Caco-2 (cell line): ENCODE results near the gene PSKH1. TPM values are rescaled to one million over a fixed set of nuclear protein-coding genes. Genes with fewer than 3 reads are reported as not detected.

ENCODE experiments used
- BruUV-seq: library from RNA; stranded (reverse); fragments of 400-500 nt; replicated peaks from 2 replicates; lab custom pipeline; 2021; lab: Mats Ljungman, UMichigan
- CTCF ChIA-PET: fragments of 300-600 bp; sonication (Branson Sonifier 250); formaldehyde crosslinking; loops from one replicate; lab custom pipeline; 2022; ENCODE audit warnings: antibody characterized with exemption; lab: Charles Lee
- POLR2A ChIA-PET: fragments of 300-600 bp; sonication (Branson Sonifier 250); formaldehyde crosslinking; loops from one replicate; lab custom pipeline; 2022; ENCODE audit warnings: antibody characterized with exemption; lab: Charles Lee
- DNase-seq, 2 experiments: peaks; one replicate each; pipeline versions ENCODE4 v3.0.0 to v3.0.0-alpha.2; 2020 to 2022
- H3K27me3 ChIP-seq: replicated peaks from 2 replicates; pipeline ENCODE4 v1.6.0; 2011; ENCODE audit warnings: low read length; ENCODE audit not compliant: control insufficient read depth, insufficient read depth
- H3K36me3 ChIP-seq: 2 replicates; pipeline ENCODE4 v1.5.1; 2011; ENCODE audit warnings: low read length; ENCODE audit not compliant: control insufficient read depth, insufficient read depth
- H3K4me1 ChIP-seq: fragments of 250-450 bp; sonication (Bioruptor Pico); 2 replicates; pipeline ENCODE4 v1.5.1; 2020; ENCODE audit warnings: mild to moderate bottlenecking
- H3K4me3 ChIP-seq: 2 replicates; pipeline ENCODE4 v1.5.1; 2011; ENCODE audit warnings: low read depth, mild to moderate bottlenecking, control low read depth, low read length
- H3K9me3 ChIP-seq: fragments of 250-450 bp; sonication (Bioruptor Pico); 2 replicates; pipeline ENCODE4 v1.5.1; 2020; ENCODE audit warnings: mild to moderate bottlenecking, moderate library complexity
- H3K27ac Mint-ChIP-seq: one replicate; pipeline ENCODE4 v1.8.0; 2022; ENCODE audit warnings: mixed read lengths; ENCODE audit not compliant: unreplicated experiment
- H3K27me3 Mint-ChIP-seq: one replicate; pipeline ENCODE4 v1.8.0; 2022; ENCODE audit warnings: mixed read lengths; ENCODE audit not compliant: insufficient read depth, unreplicated experiment
- H3K36me3 Mint-ChIP-seq: one replicate; pipeline ENCODE4 v1.8.0; 2022; ENCODE audit warnings: mild to moderate bottlenecking, mixed read lengths; ENCODE audit not compliant: insufficient read depth, unreplicated experiment
- H3K4me1 Mint-ChIP-seq: one replicate; pipeline ENCODE4 v1.8.0; 2022; ENCODE audit warnings: low read depth, mixed read lengths; ENCODE audit not compliant: unreplicated experiment
- H3K4me3 Mint-ChIP-seq: one replicate; pipeline ENCODE4 v1.8.0; 2022; ENCODE audit warnings: mild to moderate bottlenecking, moderate library complexity, mixed read lengths; ENCODE audit not compliant: unreplicated experiment
- H3K9me3 Mint-ChIP-seq: one replicate; pipeline ENCODE4 v1.8.0; 2022; ENCODE audit warnings: mixed read lengths; ENCODE audit not compliant: unreplicated experiment
- CTCF ChIP-seq, 2 experiments: fragments of 200-600 bp in 1 of 2; IDR thresholded peaks; 1 replicate in 1 of 2; 2 replicates in 1 of 2; pipeline versions ENCODE4 v1.5.1 to v1.8.0; 2011 to 2022; ENCODE audit warnings: antibody characterized with exemption in 1 of 2, control low read depth in 1 of 2, inconsistent platforms in 1 of 2, low read depth in 1 of 2, low read length in 1 of 2, mild to moderate bottlenecking in 1 of 2, moderate library complexity in 1 of 2; ENCODE audit not compliant: insufficient read depth in 1 of 2, severe bottlenecking in 1 of 2, unreplicated experiment in 1 of 2
- intact Hi-C: fragments of 100-400 bp; cut with micrococcal nuclease; formaldehyde crosslinking; loops from one replicate; pipeline ENCODE4 v1.10.0; 2022; ENCODE audit not compliant: unreplicated experiment
- total RNA-seq: library from RNA; stranded (reverse); gene quantifications from 2 replicates; pipeline ENCODE4 v1.2.3, GENCODE V29; 2022

Gene PSKH1
- total RNA-seq, 1 experiment from 2014 or later: 41.3 TPM

- intact Hi-C loops: no loop called here
- H3K4me3 ChIP-seq: no peak overlapping the region
- no peaks in the 10 kb centered on the region for H3K4me1 ChIP-seq
- Mint-ChIP-seq H3K27me3 (no peaks in the 10 kb centered on the region), H3K27ac (no peak overlapping the region), H3K4me1 (peaks cover 7% of the 10 kb centered on the region), H3K4me3 (no peak overlapping the region), H3K9me3 (no peaks in the 10 kb centered on the region), H3K36me3 (peaks cover 7% of the 10 kb centered on the region)
- no peaks in the 10 kb centered on the region for H3K27me3 ChIP-seq
- no TSS peak for BruUV-seq
- no peaks in the 10 kb centered on the region for H3K9me3 ChIP-seq
- peak in 1 of 2 experiments; percentile 30 for TF ChIP-seq CTCF (IDR thresholded peaks at IDR 0.05; ENCODE audit: insufficient read depth in 1 of 2, low read depth in 1 of 2, low read length in 1 of 2, severe bottlenecking in 1 of 2, unreplicated experiment in 1 of 2)
- ChIA-PET CTCF (interaction anchor here (0.5 to 2.0 kb wide), 4 partner anchors 36 to 406 kb away, joined by 3 to 12 read pairs (median 6); partner anchors contain the start of genes RANBP10 and TSNAXIP1), POLR2A (interaction anchor here (0.6 kb wide), 1 partner anchor 304 kb away, joined by 9 read pairs; no protein-coding TSS in a partner anchor)
- no peak for DNase-seq
- peaks cover 6% of the 10 kb centered on the region for H3K36me3 ChIP-seq
Observed at GRCh38 chr16:67919622-67920221, 26.7 kb downstream of the PSKH1 start.

- no peak for TF ChIP-seq CTCF (IDR thresholded peaks at IDR 0.05; ENCODE audit: insufficient read depth in 1 of 2, low read depth in 1 of 2, low read length in 1 of 2, severe bottlenecking in 1 of 2, unreplicated experiment in 1 of 2)
- H3K27me3 ChIP-seq: no peaks in the 10 kb centered on the region
- H3K4me1 ChIP-seq: no peaks in the 10 kb centered on the region
- H3K4me3 ChIP-seq: no peak overlapping the region
- Mint-ChIP-seq H3K4me1 (no peaks in the 10 kb centered on the region), H3K27ac (no peak overlapping the region), H3K36me3 (peaks cover 7% of the 10 kb centered on the region), H3K27me3 (no peaks in the 10 kb centered on the region), H3K9me3 (no peaks in the 10 kb centered on the region), H3K4me3 (no peak overlapping the region)
- ChIA-PET CTCF (interaction anchor here (0.6 to 1.5 kb wide), 4 partner anchors 19 to 118 kb away, joined by 3 to 4 read pairs (median 4); no protein-coding TSS in a partner anchor), POLR2A (no interaction called here)
- DNase-seq: no peak
- BruUV-seq: no TSS peak
- H3K36me3 ChIP-seq: peaks cover 6% of the 10 kb centered on the region
- no peaks in the 10 kb centered on the region for H3K9me3 ChIP-seq
- intact Hi-C loops: no loop called here
Observed at GRCh38 chr16:67922221-67922620, 29.2 kb downstream of the PSKH1 start.

- no peak for TF ChIP-seq CTCF (IDR thresholded peaks at IDR 0.05; ENCODE audit: insufficient read depth in 1 of 2, low read depth in 1 of 2, low read length in 1 of 2, severe bottlenecking in 1 of 2, unreplicated experiment in 1 of 2)
- Histone ChIP-seq H3K36me3 (peaks cover 6% of the 10 kb centered on the region), H3K9me3 (no peaks in the 10 kb centered on the region), H3K4me3 (no peak overlapping the region), H3K27me3 (no peaks in the 10 kb centered on the region), H3K4me1 (no peaks in the 10 kb centered on the region)
- Mint-ChIP-seq H3K27ac (no peak overlapping the region), H3K9me3 (no peaks in the 10 kb centered on the region), H3K4me1 (no peaks in the 10 kb centered on the region), H3K27me3 (no peaks in the 10 kb centered on the region), H3K36me3 (peaks cover 7% of the 10 kb centered on the region), H3K4me3 (no peak overlapping the region)
- DNase-seq: no peak
- intact Hi-C loops: no loop called here
- no TSS peak for BruUV-seq
- CTCF ChIA-PET: interaction anchor here (0.6 to 1.5 kb wide), 5 partner anchors 18 to 118 kb away, joined by 3 to 4 read pairs (median 3); no protein-coding TSS in a partner anchor
- POLR2A ChIA-PET: no interaction called here
Observed at GRCh38 chr16:67922740-67923139, 29.7 kb downstream of the PSKH1 start.
